Measurements from ENCODE around the gene ZBTB20. TPM values are rescaled to one million over a fixed set of nuclear protein-coding genes. Genes with fewer than 3 reads are reported as not detected.

The ZBTB20 gene
- total and polyA plus RNA-seq, 10 of the 15 experiments (the other 5 are each of a cell fraction or from before 2014, with no cell fraction given): 0.20 to 5.5 (median 2.2) TPM

DNA sequence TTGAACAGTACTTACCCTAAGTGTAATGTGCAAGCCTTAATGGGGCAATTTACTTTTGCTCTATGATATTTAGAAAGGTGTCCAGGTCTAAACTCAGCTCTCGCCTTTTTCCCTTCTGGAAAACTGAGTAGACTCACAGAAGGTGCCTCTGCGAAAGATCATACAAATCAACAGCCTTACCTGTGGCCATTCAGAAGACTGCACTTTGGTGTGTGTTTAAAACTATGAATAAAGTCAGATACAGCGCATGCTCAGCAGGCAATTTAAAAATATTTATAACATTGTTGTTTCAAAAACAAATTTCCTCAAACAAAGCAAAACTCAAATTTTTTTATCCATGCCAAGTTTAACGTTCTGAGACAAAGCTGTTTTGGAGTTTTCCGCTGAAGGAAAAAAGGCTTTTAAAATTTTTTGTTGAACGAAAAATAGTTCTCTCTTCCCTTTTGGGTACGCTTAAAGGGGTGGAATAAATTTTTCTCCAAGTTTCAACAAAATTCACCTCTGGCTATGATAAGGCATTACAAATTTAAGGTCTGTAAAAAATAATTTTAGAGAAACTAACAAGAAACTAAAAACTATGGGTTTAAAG, 697.0 kb downstream of the ZBTB20 start (continued):
- no peak for TF ChIP-seq MTA2 (IDR thresholded peaks at IDR 0.05; ENCODE audit: low read depth)
- TF ChIP-seq NFYB (IDR thresholded peaks at IDR 0.05; ENCODE audit: insufficient read depth, low read depth, low read length): no peak
- no peak for TF ChIP-seq MYC (IDR thresholded peaks at IDR 0.05; ENCODE audit: insufficient read depth, insufficient read length, insufficient replicate concordance, low read length, severe bottlenecking)
- no peak for TF ChIP-seq RCOR1 (conservative IDR thresholded peaks at IDR 0.05; ENCODE audit: low read depth, low read length)
- TF ChIP-seq SREBF1 (IDR thresholded peaks at IDR 0.05; ENCODE audit: low read length): no peak
- peak in 1 of 3 experiments; percentile 24; a peak in 1 of 6 replicates for TF ChIP-seq CTCF (IDR thresholded peaks at IDR 0.05 in 2 of 3, conservative IDR thresholded peaks at IDR 0.05 in 1 of 3; ENCODE audit: control insufficient read depth in 2 of 3, extremely low read depth in 1 of 3, insufficient read depth in 1 of 3, low read depth in 3 of 3, low read length in 3 of 3)
- TF ChIP-seq POU2F2 (IDR thresholded peaks at IDR 0.05; ENCODE audit: borderline replicate concordance, low read depth, low read length): peak; percentile 80; the same call in 2 of the 3 replicates
- TF ChIP-seq TARDBP (IDR thresholded peaks at IDR 0.05; ENCODE audit: borderline replicate concordance): no peak
- no peak for TF ChIP-seq RB1 (IDR thresholded peaks at IDR 0.05; ENCODE audit: borderline replicate concordance)
- TF ChIP-seq, protein P1, sequence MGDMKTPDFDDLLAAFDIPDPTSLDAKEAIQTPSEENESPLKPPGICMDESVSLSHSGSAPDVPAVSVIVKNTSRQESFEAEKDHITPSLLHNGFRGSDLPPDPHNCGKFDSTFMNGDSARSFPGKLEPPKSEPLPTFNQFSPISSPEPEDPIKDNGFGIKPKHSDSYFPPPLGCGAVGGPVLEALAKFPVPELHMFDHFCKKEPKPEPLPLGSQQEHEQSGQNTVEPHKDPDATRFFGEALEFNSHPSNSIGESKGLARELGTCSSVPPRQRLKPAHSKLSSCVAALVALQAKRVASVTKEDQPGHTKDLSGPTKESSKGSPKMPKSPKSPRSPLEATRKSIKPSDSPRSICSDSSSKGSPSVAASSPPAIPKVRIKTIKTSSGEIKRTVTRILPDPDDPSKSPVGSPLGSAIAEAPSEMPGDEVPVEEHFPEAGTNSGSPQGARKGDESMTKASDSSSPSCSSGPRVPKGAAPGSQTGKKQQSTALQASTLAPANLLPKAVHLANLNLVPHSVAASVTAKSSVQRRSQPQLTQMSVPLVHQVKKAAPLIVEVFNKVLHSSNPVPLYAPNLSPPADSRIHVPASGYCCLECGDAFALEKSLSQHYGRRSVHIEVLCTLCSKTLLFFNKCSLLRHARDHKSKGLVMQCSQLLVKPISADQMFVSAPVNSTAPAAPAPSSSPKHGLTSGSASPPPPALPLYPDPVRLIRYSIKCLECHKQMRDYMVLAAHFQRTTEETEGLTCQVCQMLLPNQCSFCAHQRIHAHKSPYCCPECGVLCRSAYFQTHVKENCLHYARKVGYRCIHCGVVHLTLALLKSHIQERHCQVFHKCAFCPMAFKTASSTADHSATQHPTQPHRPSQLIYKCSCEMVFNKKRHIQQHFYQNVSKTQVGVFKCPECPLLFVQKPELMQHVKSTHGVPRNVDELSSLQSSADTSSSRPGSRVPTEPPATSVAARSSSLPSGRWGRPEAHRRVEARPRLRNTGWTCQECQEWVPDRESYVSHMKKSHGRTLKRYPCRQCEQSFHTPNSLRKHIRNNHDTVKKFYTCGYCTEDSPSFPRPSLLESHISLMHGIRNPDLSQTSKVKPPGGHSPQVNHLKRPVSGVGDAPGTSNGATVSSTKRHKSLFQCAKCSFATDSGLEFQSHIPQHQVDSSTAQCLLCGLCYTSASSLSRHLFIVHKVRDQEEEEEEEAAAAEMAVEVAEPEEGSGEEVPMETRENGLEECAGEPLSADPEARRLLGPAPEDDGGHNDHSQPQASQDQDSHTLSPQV (IDR thresholded peaks at IDR 0.05): no peak
- TF ChIP-seq POLR2A (IDR thresholded peaks at IDR 0.05; ENCODE audit: low read depth, low read length): peak; percentile 57; the same call in 1 of the 2 replicates
- TF ChIP-seq MTA3 (IDR thresholded peaks at IDR 0.05; ENCODE audit: borderline replicate concordance, low read length): no peak
